ENCODE measurements around the gene GSK3B. TPM values are rescaled to one million over a fixed set of nuclear protein-coding genes. Genes with fewer than 3 reads are reported as not detected.

GSK3B gene
- total and polyA plus RNA-seq, 2 experiments from 2014 or later = 18.1 to 48.8 TPM

DNA sequence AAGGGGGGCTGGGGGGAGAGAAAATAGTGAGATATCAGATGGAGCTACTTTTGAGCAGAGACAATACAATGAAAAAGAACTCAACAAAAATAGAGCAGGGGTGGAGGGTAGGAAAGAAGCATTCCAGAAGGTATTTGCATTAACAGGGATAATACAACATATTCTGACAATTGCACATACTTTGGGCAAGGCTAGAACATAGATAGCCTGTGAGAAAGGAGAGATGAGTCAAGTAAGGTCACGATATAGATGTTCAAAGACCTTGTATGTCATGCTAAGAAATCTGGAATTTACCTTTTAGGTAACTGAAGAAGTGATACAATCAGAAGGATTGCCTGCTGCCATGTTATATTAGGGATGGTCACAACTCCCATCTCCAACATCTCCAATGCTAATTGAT, 155.2 kb downstream of the GSK3B start:
- H3K79me2 ChIP-seq = peaks cover 87% of the 10 kb centered on the region
- 95% methylated on average over 1 of the region's 1 CpG for WGBS (ENCODE audit: low lambda C conversion rate, missing lambda C conversion rate)

DNA sequence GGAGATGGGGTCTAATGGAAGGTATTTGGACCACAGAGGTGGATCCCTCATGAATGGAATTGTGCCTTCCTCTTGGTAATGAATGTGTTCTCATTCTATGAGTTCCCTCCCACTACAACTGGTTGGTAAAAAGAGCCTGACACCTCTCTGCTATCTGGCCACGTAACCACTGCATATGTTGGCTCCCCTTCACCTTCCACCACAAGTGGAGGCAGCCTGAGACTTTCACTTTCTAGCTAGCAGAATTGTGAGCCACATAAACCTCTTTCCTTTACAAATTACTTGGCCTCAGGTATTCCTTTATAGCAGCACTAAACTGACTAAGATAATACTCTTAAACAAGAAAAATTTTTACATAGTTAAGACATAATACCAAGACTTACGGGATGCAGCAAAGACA, 157.0 kb downstream of the GSK3B start:
- 78% methylated on average over 2 of the region's 2 CpGs for WGBS (ENCODE audit: low lambda C conversion rate, missing lambda C conversion rate)
- H3K4me1 ChIP-seq (ENCODE audit: insufficient read depth) = no peaks in the 10 kb centered on the region
- H4K20me1 ChIP-seq (ENCODE audit: insufficient read depth, poor library complexity, severe bottlenecking) = peaks cover 51% of the 10 kb centered on the region
- no peaks in the 10 kb centered on the region for H3K9me3 ChIP-seq (ENCODE audit: low read depth)
- no peak overlapping the region for H3K4me2 ChIP-seq
- no peak overlapping the region for H3K27ac ChIP-seq
- TF ChIP-seq EZH2phosphoT487 (IDR thresholded peaks at IDR 0.05; ENCODE audit: low read depth, severe bottlenecking, unreplicated experiment) (no peak), EZH2 (IDR thresholded peaks at IDR 0.05; ENCODE audit: borderline replicate concordance) (no peak)
- TF ChIP-seq, protein P1, sequence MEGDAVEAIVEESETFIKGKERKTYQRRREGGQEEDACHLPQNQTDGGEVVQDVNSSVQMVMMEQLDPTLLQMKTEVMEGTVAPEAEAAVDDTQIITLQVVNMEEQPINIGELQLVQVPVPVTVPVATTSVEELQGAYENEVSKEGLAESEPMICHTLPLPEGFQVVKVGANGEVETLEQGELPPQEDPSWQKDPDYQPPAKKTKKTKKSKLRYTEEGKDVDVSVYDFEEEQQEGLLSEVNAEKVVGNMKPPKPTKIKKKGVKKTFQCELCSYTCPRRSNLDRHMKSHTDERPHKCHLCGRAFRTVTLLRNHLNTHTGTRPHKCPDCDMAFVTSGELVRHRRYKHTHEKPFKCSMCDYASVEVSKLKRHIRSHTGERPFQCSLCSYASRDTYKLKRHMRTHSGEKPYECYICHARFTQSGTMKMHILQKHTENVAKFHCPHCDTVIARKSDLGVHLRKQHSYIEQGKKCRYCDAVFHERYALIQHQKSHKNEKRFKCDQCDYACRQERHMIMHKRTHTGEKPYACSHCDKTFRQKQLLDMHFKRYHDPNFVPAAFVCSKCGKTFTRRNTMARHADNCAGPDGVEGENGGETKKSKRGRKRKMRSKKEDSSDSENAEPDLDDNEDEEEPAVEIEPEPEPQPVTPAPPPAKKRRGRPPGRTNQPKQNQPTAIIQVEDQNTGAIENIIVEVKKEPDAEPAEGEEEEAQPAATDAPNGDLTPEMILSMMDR (IDR thresholded peaks at IDR 0.05; ENCODE audit: poor library complexity) = no peak
- no peaks in the 10 kb centered on the region for H3K27me3 ChIP-seq
- peaks cover 88% of the 10 kb centered on the region for H3K79me2 ChIP-seq
- no peaks in the 10 kb centered on the region for H3K9me2 ChIP-seq (replicated peaks; ENCODE audit: insufficient read depth)
- H3K36me3 ChIP-seq (replicated peaks; ENCODE audit: insufficient read depth, low read depth) = no peaks in the 10 kb centered on the region
- H3K4me3 ChIP-seq = no peak overlapping the region
- H2AFZ ChIP-seq = no peak overlapping the region
- no peak for DNase-seq (ENCODE audit: low spot score)

More for the DNA sequence above, 155.2 kb downstream of the GSK3B start:
- H3K27ac ChIP-seq = no peak overlapping the region
- no peak for TF ChIP-seq EZH2phosphoT487 (IDR thresholded peaks at IDR 0.05; ENCODE audit: low read depth, severe bottlenecking, unreplicated experiment)
- TF ChIP-seq, protein P1 (IDR thresholded peaks at IDR 0.05; ENCODE audit: poor library complexity) = no peak
- TF ChIP-seq EZH2 (IDR thresholded peaks at IDR 0.05; ENCODE audit: borderline replicate concordance) = no peak
- H3K9me2 ChIP-seq (replicated peaks; ENCODE audit: insufficient read depth) = no peaks in the 10 kb centered on the region
- H3K4me2 ChIP-seq = no peak overlapping the region
- no peaks in the 10 kb centered on the region for H3K9me3 ChIP-seq (ENCODE audit: low read depth)
- no peak overlapping the region for H3K4me3 ChIP-seq
- no peak for DNase-seq (ENCODE audit: low spot score)
- no peak overlapping the region for H2AFZ ChIP-seq
- no peaks in the 10 kb centered on the region for H3K36me3 ChIP-seq (replicated peaks; ENCODE audit: insufficient read depth, low read depth)
- no peaks in the 10 kb centered on the region for H3K4me1 ChIP-seq (ENCODE audit: insufficient read depth)
- H4K20me1 ChIP-seq (ENCODE audit: insufficient read depth, poor library complexity, severe bottlenecking) = peaks cover 49% of the 10 kb centered on the region
- H3K27me3 ChIP-seq = no peaks in the 10 kb centered on the region

DNA sequence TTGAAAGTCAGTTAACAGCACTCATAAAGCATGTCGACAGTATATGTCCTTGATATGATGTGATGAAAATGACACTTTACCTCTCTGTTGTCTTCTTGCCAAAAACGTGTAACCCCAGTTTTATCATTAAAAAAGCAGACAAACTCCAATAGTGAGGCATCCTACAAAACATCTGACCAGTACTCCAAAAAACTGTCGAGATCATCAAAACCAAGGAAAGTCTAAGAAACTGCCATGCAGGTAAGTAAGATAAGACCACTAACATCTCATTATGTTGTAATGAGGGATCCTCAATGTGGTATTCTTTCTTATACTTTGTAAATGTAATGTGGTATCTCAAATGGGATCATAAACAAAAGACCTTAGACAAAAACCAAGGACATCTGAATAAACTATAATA, 160.0 kb downstream of the GSK3B start:
- 95% methylated on average over 3 of the region's 3 CpGs for WGBS (ENCODE audit: low lambda C conversion rate, missing lambda C conversion rate)
- TF ChIP-seq, protein P1 (IDR thresholded peaks at IDR 0.05; ENCODE audit: poor library complexity) = no peak
- no peak for TF ChIP-seq EZH2 (IDR thresholded peaks at IDR 0.05; ENCODE audit: borderline replicate concordance)
- no peak for TF ChIP-seq EZH2phosphoT487 (IDR thresholded peaks at IDR 0.05; ENCODE audit: low read depth, severe bottlenecking, unreplicated experiment)
- peaks cover 98% of the 10 kb centered on the region for H3K79me2 ChIP-seq

DNA sequence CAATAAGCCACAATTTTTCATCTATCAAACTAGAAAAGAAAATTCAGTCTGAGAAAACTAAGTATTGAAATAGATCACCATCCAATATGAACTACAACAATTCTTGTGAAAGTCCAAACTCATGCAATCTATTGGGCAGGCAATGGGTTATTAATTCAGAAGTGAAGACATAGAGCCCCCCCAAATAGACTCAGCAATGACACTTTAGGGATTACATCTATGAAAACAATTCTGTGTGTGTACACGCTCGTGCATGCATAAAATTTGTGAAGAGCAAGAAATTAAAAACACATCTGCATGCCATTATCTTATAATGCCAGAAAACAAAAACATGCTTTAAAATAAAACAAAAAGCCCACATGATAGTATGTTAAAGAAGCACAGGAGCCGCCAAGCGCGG, 161.0 kb downstream of the GSK3B start:
- H4K20me1 ChIP-seq (ENCODE audit: insufficient read depth, poor library complexity, severe bottlenecking) = peaks cover 67% of the 10 kb centered on the region
- H3K9me2 ChIP-seq (replicated peaks; ENCODE audit: insufficient read depth) = no peaks in the 10 kb centered on the region
- H3K79me2 ChIP-seq = peaks cover 95% of the 10 kb centered on the region
- no peak overlapping the region for H3K27ac ChIP-seq
- no peaks in the 10 kb centered on the region for H3K9me3 ChIP-seq (ENCODE audit: low read depth)
- no peak for DNase-seq (ENCODE audit: low spot score)
- H2AFZ ChIP-seq = no peak overlapping the region
- WGBS (ENCODE audit: low lambda C conversion rate, missing lambda C conversion rate) = 96% methylated on average over 5 of the region's 5 CpGs
- no peaks in the 10 kb centered on the region for H3K27me3 ChIP-seq
- H3K4me3 ChIP-seq = no peak overlapping the region
- TF ChIP-seq EZH2 (IDR thresholded peaks at IDR 0.05; ENCODE audit: borderline replicate concordance) (no peak), EZH2phosphoT487 (IDR thresholded peaks at IDR 0.05; ENCODE audit: low read depth, severe bottlenecking, unreplicated experiment) (no peak)
- TF ChIP-seq, protein P1 (IDR thresholded peaks at IDR 0.05; ENCODE audit: poor library complexity) = no peak
- H3K4me2 ChIP-seq = no peak overlapping the region
- H3K4me1 ChIP-seq (ENCODE audit: insufficient read depth) = no peaks in the 10 kb centered on the region
- no peaks in the 10 kb centered on the region for H3K36me3 ChIP-seq (replicated peaks; ENCODE audit: insufficient read depth, low read depth)

More for the DNA sequence above, 160.0 kb downstream of the GSK3B start:
- Histone ChIP-seq H3K4me3 (no peak overlapping the region), H3K4me1 (ENCODE audit: insufficient read depth) (no peaks in the 10 kb centered on the region), H4K20me1 (ENCODE audit: insufficient read depth, poor library complexity, severe bottlenecking) (peaks cover 69% of the 10 kb centered on the region), H3K36me3 (replicated peaks; ENCODE audit: insufficient read depth, low read depth) (no peaks in the 10 kb centered on the region), H3K4me2 (no peak overlapping the region), H2AFZ (no peak overlapping the region), H3K27ac (no peak overlapping the region), H3K27me3 (no peaks in the 10 kb centered on the region), H3K9me3 (ENCODE audit: low read depth) (no peaks in the 10 kb centered on the region), H3K9me2 (replicated peaks; ENCODE audit: insufficient read depth) (no peaks in the 10 kb centered on the region)
- DNase-seq (ENCODE audit: low spot score) = no peak

Data from hepatocyte (in vitro differentiated cells).